Activated CD4-positive, CD25-positive, alpha-beta regulatory T cell treated with anti-CD3 and anti-CD28 coated beads, Interleukin-2, amount 50 U/mL, for 72 hours (primary cell): ENCODE data around the gene INVS.
"Not testable (repeated sequence)": the region's sequence is repeated elsewhere in the genome, so short reads cannot be mapped to it uniquely, and the experiment has no call there.

ENCODE experiments used
- DNase-seq: peaks from one replicate; pipeline ENCODE4 v3.0.0; 2021

The INVS gene

DNA sequence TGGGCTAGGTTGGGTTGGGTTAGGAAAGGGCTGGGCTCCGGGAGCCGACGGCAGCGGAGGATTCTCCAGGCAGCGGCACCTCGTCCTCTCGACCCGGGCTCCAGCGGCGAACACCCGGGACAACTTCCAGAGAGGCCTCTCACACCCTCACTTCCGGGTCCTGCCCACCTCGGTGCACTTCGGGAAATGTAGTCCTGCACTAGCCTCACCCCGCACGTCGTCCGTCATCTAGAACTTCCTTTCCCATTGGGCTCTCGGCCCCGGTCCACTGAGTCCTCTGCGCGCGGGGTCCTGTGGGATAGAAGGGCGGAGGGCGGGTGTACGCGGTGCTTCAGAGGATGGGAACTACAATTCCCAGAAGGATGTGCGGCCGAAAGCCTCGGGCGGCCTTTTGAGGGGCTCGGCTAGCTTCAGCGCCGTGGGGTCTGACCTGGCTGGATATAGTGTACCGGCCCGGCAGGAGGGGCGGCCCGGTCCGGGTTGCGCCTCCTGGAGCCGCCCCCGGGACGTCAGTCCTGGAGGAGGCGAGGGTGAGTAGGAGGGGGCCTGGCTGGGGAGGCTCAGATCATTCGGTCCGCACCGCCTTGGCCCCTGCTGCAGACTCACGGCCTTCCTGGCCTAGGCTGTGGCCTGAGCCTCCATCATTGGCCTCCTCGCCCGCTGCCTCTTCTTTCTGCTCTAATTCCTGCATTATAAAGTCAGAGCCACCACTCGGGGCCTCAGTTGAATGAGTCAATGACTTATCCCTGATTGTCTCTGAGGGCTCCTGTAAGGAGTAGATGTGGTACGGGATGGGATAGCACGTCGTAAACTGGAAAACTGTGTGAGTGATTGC is at the start of gene INVS, which contains the start of gene ERP44:
INVS (plus strand) TSS at position 357 of the 835 bp plus-strand sequence. CDS start 5,279 bp downstream, outside the sequence.
ERP44 (minus strand) TSS at position 114 of the 835 bp plus-strand sequence. CDS start 160 bp downstream, outside the sequence.
- DNase-seq, result peak; percentile 90

- DNase-seq, result no peak
These were observed 49.5 kb upstream of the INVS start for GRCh38 chr9:100049551-100049950.

DNA sequence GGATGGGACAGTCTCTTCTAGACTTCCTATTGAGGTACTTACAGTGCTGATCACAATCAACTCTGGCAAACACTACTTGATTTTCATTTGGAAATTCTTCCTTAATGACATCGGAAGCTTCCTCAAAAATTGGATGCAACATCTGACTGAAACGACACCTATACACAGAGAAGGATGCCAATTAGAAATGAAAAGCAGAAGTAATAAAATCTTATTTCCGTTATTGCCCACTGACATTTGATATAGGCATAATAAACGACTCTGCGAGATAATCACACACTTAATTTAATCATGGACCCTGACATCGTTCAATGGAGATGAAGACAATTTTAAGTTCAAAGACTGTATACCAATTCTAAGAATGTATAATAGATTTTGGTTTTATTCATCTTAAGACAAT is 46.7 kb upstream of the INVS start:
- no peak for DNase-seq

DNA sequence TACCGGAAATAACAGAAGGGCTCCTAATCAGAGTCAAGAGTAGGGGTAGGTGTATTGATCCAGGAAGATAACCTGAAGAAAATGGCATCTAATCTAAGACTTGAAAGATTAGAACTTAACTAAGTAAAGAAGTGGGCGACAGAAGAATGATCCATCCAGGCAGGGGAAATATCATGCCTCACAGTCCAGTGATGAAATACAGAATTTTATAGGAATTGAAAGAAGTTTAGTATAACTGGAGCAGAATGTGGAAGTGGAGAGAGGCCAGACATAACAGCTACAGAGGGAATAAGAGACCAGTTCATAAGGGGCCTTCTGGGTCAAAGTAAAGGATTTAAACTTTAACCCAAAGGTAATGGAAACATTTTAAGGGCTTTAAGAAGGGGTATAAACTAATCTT is 42.5 kb upstream of the INVS start:
- DNase-seq, result no peak

GRCh38 chr9:100057624-100058023 is 41.4 kb upstream of the INVS start:
- DNase-seq, result no peak

- DNase-seq, result no peak
These were observed 40.1 kb upstream of the INVS start for GRCh38 chr9:100058699-100059579.

DNA sequence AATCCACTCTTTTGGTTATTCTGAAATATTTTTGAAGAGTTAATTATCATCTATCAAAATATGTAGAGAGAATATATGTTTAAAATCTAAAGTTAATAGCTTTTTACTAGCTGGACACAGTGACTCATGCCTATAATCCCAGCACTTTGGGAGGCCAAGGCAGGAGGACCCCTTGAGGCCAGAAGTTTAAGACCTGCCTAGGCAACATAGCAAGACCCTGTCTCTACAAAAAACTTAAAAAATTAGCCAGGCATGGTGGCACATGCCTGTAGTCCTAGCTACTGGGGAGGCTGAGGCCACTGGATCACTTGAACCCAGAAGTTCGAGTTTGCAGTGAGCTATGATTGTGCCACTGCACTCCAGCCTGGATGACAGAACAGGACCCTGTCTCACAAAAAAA is 36.4 kb upstream of the INVS start:
- not testable (repeated sequence) for DNase-seq

DNA sequence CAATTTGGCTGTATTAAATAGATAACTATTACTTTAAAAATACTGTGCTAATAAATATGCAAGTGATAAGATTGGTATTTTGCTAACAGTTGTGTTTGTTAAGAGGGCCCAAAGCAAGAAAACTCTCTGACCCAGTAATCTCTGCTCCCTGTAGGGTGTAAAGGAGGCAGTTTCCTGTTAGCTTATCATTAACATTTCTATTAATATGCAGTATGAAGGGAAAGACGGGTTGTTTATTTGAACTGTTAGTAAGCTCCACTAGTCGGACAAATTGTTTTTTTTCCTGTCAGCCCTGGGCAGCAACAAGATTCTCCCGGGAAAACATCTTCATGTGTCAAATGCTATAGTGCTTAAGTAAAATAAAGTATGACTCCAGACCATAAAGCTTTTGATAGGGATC is 35.9 kb upstream of the INVS start:
- no peak for DNase-seq

- DNase-seq, result no peak
These were observed 34.0 kb upstream of the INVS start for GRCh38 chr9:100064872-100065581.

DNA sequence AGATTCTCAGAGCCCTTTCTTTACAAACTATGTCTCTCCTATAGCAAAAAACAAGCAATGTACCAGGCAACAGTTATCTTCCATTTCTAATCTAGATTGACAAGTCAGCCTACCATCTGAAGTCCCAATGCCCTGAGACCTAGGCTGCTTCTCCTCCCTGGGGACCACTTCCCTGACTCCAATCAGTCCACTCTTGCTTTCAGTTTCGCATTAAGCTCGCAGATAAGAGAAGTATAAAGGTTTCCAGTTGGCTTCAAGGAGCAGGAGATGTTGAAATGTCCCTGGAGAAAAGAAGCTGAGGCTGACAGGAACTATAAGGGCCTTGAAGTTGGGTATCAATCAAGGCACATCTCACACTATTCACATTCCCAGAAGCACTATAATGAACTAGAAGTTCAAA is 32.5 kb upstream of the INVS start:
- DNase-seq, result no peak

- DNase-seq, result not testable (repeated sequence)
These were observed 31.1 kb upstream of the INVS start for GRCh38 chr9:100067990-100068389.

GRCh38 chr9:100069068-100069467 is 30.0 kb upstream of the INVS start:
- DNase-seq, result not testable (repeated sequence)

DNA sequence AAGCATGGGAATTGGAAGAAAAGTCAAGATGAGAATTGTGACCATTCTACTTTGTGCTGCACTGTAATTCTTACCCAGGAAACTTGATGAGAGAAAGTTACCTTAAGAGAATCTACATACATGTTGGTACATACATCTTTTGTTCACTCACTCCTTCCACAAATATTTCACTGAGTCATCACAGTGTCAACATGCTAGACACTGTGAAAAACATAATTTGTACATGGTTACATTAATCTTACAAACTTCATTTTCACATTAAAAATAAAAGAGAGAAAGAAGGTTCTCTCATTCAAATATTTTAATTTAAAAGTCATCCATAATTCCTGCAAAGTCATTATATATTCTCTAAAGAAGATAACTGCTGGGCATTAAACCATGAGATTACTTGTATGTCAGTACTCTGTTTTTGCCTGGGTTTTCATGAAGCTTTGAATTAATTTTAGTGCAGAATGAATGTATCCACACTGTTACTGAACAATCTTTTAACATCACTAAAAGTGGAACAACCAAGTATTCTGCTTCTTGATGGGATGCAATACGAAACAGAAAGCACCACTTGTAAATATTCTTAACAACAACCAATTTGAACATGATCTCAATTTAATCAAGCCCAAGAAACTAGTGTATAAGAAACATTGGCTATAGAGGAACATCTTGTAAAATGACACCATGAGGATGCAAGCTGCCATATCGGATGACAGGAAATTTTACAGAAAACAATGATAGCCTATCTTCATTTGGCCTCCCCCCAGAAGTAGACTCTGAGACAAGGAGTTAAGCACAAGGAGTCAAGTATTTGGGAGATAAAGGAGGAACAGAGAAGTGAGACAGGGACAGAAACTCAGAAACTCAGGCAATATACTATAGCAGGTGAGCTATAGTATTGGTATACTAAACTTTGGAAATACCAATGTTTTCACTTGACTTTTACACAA is 28.7 kb upstream of the INVS start:
- DNase-seq, result no peak

DNA sequence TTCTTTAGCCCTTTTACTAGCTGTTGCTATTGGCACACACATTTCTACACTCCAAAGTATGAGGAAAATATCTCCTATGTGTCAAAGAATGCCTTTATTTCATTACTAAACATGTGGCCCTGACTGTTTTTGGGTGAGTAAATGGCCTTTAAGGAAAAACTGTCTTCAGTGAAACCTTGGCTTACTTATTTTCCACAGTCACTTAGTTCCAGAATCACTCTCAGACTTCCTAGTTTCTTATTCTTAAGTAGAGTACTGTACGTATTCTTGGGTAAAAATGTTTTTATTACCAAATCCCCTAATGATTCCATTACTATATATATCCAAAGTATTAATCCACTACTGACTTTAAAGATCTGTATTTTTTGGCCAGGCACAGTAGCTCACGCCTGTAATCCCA is 27.8 kb upstream of the INVS start:
- DNase-seq, result no peak

DNA sequence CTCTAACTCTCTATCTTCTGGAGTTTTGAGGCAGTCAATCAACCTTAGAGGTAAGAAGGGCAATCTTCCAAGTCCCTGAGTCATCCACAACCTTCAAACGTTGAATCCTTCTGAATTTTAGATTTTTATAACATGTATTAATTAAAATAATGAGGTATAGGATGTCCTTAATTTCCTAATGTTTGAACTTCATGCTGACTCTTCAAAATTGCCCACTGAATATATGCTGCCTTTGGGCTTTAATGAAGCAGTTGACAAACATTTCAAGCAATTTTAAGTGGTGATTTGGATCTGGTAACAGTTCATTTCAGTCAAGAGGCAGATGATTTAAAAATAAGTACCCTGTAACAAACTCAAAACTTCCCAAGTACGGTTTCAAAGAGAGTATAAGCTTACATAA is 26.2 kb upstream of the INVS start:
- no peak for DNase-seq

DNA sequence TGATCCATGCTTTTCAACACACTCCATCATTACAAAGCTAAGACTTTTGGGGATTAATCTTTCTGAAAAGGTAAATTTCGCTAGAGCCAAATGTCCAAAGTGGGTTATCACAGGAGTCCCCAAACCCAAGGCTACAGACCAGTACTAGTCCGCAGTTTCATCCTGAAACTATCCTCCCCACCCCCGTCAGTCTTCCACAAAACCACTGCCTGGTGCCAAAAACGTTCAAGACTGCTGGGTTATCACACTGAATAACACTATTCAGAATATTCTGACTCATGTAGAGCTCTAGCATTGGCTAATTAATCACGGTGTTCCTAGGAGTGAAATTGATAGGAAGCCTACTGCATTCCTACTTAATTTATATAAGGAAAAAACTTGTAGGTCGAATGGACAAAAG is 24.9 kb upstream of the INVS start:
- no peak for DNase-seq

DNA sequence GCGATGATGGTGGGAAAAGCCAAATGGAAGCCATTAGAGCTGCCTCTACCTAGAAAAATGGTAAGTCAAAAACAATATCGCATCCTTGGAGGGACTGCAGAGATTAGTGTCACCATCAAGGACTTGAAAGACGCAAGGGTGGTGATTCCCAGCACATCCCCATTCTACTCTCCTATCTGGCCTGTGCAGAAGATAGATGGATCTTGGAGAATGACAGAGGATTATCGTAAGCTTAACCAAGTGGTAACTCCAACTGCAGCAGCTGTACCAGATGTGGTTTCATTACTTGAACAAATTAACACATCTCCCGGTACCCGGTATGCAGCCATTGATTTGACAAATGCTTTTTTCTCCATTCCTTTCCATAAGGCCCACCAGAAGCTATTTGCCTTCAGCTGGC is 24.1 kb upstream of the INVS start:
- DNase-seq, result no peak

GRCh38 chr9:100076256-100076655 is 22.8 kb upstream of the INVS start:
- not testable (repeated sequence) for DNase-seq

DNA sequence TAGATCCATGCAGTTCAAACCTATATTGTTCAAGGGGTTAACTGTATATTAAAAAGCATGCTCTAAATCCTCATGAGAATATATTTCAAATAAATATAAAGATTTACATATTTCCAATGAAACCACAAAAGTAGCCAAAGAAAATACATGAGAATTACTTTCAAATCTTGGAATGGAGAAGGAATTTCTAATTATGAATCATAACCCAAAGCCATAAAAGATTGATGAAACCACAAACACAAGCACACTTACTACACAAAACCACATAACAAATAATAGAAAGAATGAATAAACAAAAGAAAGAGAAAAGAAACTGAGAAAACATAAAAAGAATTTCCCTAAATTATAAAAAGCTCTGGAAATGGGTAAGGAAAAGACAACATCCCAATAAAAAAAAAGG is 16.3 kb upstream of the INVS start:
- no peak for DNase-seq

DNA sequence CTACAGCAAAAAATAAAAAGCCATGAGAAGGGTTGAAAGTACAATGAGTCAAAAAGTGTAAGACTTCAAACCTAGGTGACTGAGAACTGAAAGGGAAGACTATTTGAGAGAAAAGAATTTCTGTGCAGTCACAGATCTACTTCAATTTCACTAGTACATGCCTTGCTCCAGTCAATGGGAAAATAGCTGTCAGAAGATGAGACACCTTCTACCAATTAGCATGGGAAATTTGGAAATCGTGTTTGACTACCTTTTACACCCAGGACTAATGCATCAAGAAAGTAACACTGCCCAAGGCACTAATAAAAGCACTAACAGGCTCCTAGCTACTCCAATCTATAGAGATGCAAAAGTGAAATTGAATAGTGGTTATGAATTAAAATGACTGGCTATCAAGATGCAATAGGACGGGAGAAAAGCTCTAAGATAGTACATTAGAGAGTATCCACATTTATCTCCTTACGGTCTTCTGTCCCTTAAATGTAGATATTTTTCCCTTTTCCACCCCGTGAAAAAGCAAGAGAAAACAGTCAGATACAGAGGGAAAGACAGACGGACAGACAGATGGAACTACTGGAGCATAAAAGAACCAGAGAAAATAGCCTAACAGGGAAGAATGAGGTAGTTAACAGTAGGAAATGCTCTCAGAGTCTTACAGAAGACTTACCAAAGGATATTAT is 15.5 kb upstream of the INVS start:
- no peak for DNase-seq

DNA sequence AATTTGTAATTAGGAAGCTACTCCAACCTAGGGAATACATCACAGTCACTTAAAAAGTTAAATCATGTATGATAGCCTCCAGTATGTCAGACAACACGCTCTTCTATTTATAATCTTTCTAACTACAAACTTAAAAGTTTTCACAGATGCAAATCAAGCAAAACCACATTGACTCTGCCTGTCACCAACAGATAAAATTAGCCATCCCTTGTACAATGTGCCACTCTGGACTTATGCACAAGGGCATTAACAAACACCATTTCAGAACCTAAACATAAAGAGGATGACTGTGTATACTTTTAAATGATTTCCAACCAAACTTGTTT is 15.0 kb upstream of the INVS start:
- no peak for DNase-seq

- DNase-seq, result no peak
These were observed 14.3 kb upstream of the INVS start for GRCh38 chr9:100084734-100085133.
